K562 (cell line): ENCODE results near the gene LMNA. TPM values are rescaled to one million over a fixed set of nuclear protein-coding genes. Genes with fewer than 3 reads are reported as not detected.
A peak's percentile ranks its signal among the peaks of the same experiment; 100 is the strongest.

Source experiments
- ATAC-seq: fragments of 200-7000 bp; cut with Tn5 transposase; 3 replicates; pipeline ENCODE4 v1.9.1; 2020; ENCODE audit warnings: moderate library complexity
- BruUV-seq: library from RNA; stranded (reverse); fragments of 400-500 nt; replicated peaks from 2 replicates; lab custom pipeline; 2021; lab: Mats Ljungman, UMichigan
- CTCF ChIA-PET: fragments of 300-600 bp; formaldehyde crosslinking; extraction: SDS; loops from one replicate; lab custom pipeline; 2021; ENCODE audit warnings: low intra/inter-chr PET ratio; lab: Yijun Ruan, JAX
- POLR2A ChIA-PET: fragments of 300-600, 350-650 bp; sonication (Branson Sonifier 250); formaldehyde crosslinking; extraction: SDS; loops from one replicate; lab custom pipeline; 2021; ENCODE audit warnings: antibody characterized with exemption, inconsistent platforms; lab: Yijun Ruan, JAX
- DNase-seq, 4 experiments: peaks; one replicate each; pipeline versions ENCODE4 v3.0.0 to v3.0.0-alpha.2; 2011 to 2018; ENCODE audit warnings: low spot score in 3 of 4, mixed read lengths in 3 of 4; ENCODE audit errors: extremely low read depth in 1 of 4
- FAIRE-seq: peaks from 2 replicates; lab custom pipeline; 2011; peaks lifted over from hg19 to GRCh38; lab: Jason Lieb, UNC
- H2AFZ ChIP-seq: 2 replicates; pipeline ENCODE4 v1.6.0; 2011; ENCODE audit warnings: low read depth, low read length, control low read depth, inconsistent platforms
- H3K27ac ChIP-seq: fragments of 200-600 bp; 3 replicates; pipeline ENCODE4 v1.8.0; 2011; ENCODE audit warnings: low read depth, mild to moderate bottlenecking, control low read depth, inconsistent platforms, low read length, moderate library complexity, mixed read lengths; ENCODE audit errors: extremely low read depth
- H3K27me3 ChIP-seq, 2 experiments: fragments of 300-600 bp in 1 of 2; 2 replicates in 1 of 2; 3 replicates in 1 of 2; pipeline versions ENCODE4 v1.6.0 to v1.8.0; 2011; ENCODE audit warnings: inconsistent platforms in 2 of 2, low read length in 2 of 2, mild to moderate bottlenecking in 1 of 2, mixed read lengths in 1 of 2, moderate library complexity in 1 of 2; ENCODE audit not compliant: control insufficient read depth in 2 of 2, insufficient read depth in 2 of 2
- H3K36me3 ChIP-seq: fragments of 300-600 bp; 3 replicates; pipeline ENCODE4 v1.8.0; 2011; ENCODE audit warnings: mild to moderate bottlenecking, low read length, inconsistent platforms; ENCODE audit not compliant: control insufficient read depth, insufficient read depth
- H3K4me1 ChIP-seq, 2 experiments: fragments of 200-600 bp in 1 of 2; replicated peaks in 1 of 2; 2 replicates in 1 of 2; 3 replicates in 1 of 2; pipeline versions ENCODE4 v1.5.1 to v1.8.0; 2011; ENCODE audit warnings: inconsistent platforms in 2 of 2, low read length in 2 of 2, mild to moderate bottlenecking in 1 of 2, mixed read lengths in 1 of 2, moderate library complexity in 1 of 2; ENCODE audit not compliant: control insufficient read depth in 2 of 2, insufficient read depth in 2 of 2
- H3K4me2 ChIP-seq: 2 replicates; pipeline ENCODE4 v1.6.1; 2011; ENCODE audit warnings: low read length, control low read depth, inconsistent platforms, mixed read lengths; ENCODE audit not compliant: insufficient read depth
- H3K4me3 ChIP-seq: fragments of 200-600 bp; sonication (generic), shearing (Covaris generic); 2 replicates; pipeline ENCODE4 v1.5.1; 2016; ENCODE audit warnings: control low read depth, inconsistent platforms
- H3K79me2 ChIP-seq: fragments of 200-600 bp; 3 replicates; pipeline ENCODE4 v1.8.0; 2011; ENCODE audit warnings: low read length, inconsistent platforms; ENCODE audit not compliant: control insufficient read depth, insufficient read depth
- H3K9ac ChIP-seq, 2 experiments: 2 replicates each; pipeline versions ENCODE4 v1.6.0 to v1.6.1; 2011; ENCODE audit warnings: low read depth in 2 of 2, low read length in 2 of 2, control low read depth in 1 of 2, inconsistent platforms in 1 of 2, mild to moderate bottlenecking in 1 of 2, mixed read lengths in 1 of 2; ENCODE audit not compliant: insufficient read depth in 1 of 2
- H3K9me1 ChIP-seq: one replicate; pipeline ENCODE4 v1.6.0; 2011; ENCODE audit warnings: inconsistent platforms, mild to moderate bottlenecking, low read length, moderate library complexity; ENCODE audit not compliant: control insufficient read depth, insufficient read depth
- H3K9me3 ChIP-seq: replicated peaks from 2 replicates; pipeline ENCODE4 v1.5.1; 2011; ENCODE audit warnings: low read depth, low read length, inconsistent platforms; ENCODE audit not compliant: control insufficient read depth, insufficient read depth
- H4K20me1 ChIP-seq: replicated peaks from 2 replicates; pipeline ENCODE4 v1.6.1; 2011; ENCODE audit warnings: low read length, inconsistent platforms, mixed read lengths; ENCODE audit not compliant: control insufficient read depth, insufficient read depth
- KDM5B ChIP-seq: fragments of 200-600 bp; sonication (generic); IDR thresholded peaks from 2 replicates; pipeline ENCODE4 v1.6.1; 2012; ENCODE audit warnings: low read depth, mild to moderate bottlenecking, moderate library complexity, low read length, control low read depth, inconsistent platforms; ENCODE audit not compliant: insufficient replicate concordance
- MEF2D ChIP-seq: conservative IDR thresholded peaks from 2 replicates; pipeline ENCODE4 v1.6.1; 2016; ENCODE audit warnings: low read depth, missing genetic modification characterization, missing compliant biosample characterization
- SREBF1 ChIP-seq: fragments of 150-350 bp; IDR thresholded peaks from 2 replicates; pipeline ENCODE4 v1.6.1; 2014; ENCODE audit warnings: antibody characterized with exemption, low read depth, low read length, borderline replicate concordance
- TAF7 ChIP-seq: fragments of 450-650 bp; IDR thresholded peaks from 2 replicates; pipeline ENCODE4 v1.6.1; 2016; ENCODE audit warnings: missing genetic modification characterization, missing compliant biosample characterization
- ZC3H8 ChIP-seq: fragments of 450-650 bp; IDR thresholded peaks from 2 replicates; pipeline ENCODE4 v1.6.1; 2017
- WGBS: fragments of 100-300 bp; shearing (Covaris generic); methylation state at CpG from one replicate; pipeline ENCODE4 v1.1.6; 2016; ENCODE audit warnings: low coverage, mixed read lengths; ENCODE audit not compliant: insufficient coverage; ENCODE audit errors: missing lambda C conversion rate; 5-methylcytosine and 5-hydroxymethylcytosine counted together
- in situ Hi-C: fragments of 300-500 bp; cut with MboI; formaldehyde crosslinking; loops from 4 replicates; pipeline ENCODE4 v1.15.0; 2018; ENCODE audit warnings: inconsistent platforms, mixed read lengths
- intact Hi-C: fragments of 100-400 bp; cut with micrococcal nuclease; formaldehyde crosslinking; loops from 2 replicates; pipeline ENCODE4 v1.14.2; 2022
- polyA plus RNA-seq, 8 experiments: library from polyadenylated mRNA; depleted of rRNA in 4 of 8; stranded (reverse) in 5 of 8; unstranded in 3 of 8; fragments of >200 nt; fragmentation: Nextera tagmentation in 2 of 8; fragmentation: Illumina TruSeq in 1 of 8; extraction: Ambion mirVana in 2 of 8; extraction: Trizol in 1 of 8; gene quantifications; 2 replicates each; pipeline versions ENCODE4 v1.2.1 to v1.2.3, GENCODE V29; 2011 to 2014; ENCODE audit warnings: inconsistent platforms in 1 of 8, missing spikeins in 1 of 8
- total RNA-seq, 7 experiments: library from RNA; depleted of rRNA in 6 of 7; stranded (reverse); fragments of >200 nt in 6 of 7; fragmentation: Illumina TruSeq in 2 of 7; extraction: Trizol in 2 of 7; gene quantifications; 2 replicates each; pipeline versions ENCODE4 v1.2.1 to v1.2.3, GENCODE V29; 2011 to 2021; ENCODE audit warnings: low replicate concordance in 1 of 7
- TF ChIP-seq, protein P1 (sequence below): sonication (generic); formaldehyde crosslinking; IDR thresholded peaks from 2 replicates; pipeline ENCODE4 v1.8.0; 2022; ENCODE audit warnings: mild to moderate bottlenecking, missing genetic modification reagents

LMNA gene
- total and polyA plus RNA-seq, 9 of the 15 experiments (the other 6 are each of a cell fraction or from before 2014, with no cell fraction given) = 1.00 to 347 (median 88.2) TPM

DNA sequence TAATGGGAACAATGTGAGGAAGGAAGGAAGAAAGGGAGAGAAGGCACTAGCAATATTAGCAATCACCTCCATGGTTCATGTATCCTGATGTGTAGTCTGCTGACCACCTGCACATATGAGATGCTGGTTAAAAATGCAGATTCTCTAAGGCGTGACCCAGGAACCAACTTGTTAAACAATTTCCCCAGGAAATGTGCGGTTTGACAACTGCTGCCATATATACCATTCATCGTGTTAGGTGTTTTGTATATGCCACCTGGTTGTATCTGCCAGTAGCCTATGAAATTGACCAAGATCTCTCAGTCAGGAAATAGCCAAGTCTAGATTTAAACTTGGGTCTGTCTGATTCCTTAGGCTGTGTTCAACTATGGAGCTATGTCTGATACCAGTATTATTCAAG lies 43.0 kb downstream of the LMNA start:
- intact Hi-C loops = no loop called here
- Histone ChIP-seq H2AFZ (no peak overlapping the region), H3K4me1 (peaks cover 20% of the 10 kb centered on the region in 2 experiments), H3K27me3 (no peaks in the 10 kb centered on the region)
- TF ChIP-seq ZC3H8 (no peak), KDM5B (no peak), TAF7 (tag) (no peak), SREBF1 (no peak), MEF2D (tag) (no peak)
- TF ChIP-seq, protein P1, sequence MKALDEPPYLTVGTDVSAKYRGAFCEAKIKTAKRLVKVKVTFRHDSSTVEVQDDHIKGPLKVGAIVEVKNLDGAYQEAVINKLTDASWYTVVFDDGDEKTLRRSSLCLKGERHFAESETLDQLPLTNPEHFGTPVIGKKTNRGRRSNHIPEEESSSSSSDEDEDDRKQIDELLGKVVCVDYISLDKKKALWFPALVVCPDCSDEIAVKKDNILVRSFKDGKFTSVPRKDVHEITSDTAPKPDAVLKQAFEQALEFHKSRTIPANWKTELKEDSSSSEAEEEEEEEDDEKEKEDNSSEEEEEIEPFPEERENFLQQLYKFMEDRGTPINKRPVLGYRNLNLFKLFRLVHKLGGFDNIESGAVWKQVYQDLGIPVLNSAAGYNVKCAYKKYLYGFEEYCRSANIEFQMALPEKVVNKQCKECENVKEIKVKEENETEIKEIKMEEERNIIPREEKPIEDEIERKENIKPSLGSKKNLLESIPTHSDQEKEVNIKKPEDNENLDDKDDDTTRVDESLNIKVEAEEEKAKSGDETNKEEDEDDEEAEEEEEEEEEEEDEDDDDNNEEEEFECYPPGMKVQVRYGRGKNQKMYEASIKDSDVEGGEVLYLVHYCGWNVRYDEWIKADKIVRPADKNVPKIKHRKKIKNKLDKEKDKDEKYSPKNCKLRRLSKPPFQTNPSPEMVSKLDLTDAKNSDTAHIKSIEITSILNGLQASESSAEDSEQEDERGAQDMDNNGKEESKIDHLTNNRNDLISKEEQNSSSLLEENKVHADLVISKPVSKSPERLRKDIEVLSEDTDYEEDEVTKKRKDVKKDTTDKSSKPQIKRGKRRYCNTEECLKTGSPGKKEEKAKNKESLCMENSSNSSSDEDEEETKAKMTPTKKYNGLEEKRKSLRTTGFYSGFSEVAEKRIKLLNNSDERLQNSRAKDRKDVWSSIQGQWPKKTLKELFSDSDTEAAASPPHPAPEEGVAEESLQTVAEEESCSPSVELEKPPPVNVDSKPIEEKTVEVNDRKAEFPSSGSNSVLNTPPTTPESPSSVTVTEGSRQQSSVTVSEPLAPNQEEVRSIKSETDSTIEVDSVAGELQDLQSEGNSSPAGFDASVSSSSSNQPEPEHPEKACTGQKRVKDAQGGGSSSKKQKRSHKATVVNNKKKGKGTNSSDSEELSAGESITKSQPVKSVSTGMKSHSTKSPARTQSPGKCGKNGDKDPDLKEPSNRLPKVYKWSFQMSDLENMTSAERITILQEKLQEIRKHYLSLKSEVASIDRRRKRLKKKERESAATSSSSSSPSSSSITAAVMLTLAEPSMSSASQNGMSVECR (CRISPR knock-in tag) = 0 out of 2 replicates have a peak, but pooled peaks have one; percentile 5
- TF ChIP-seq, all 486 proteins: peak for 1
- no peak for ATAC-seq
- no peak for DNase-seq
- H3K4me2 ChIP-seq = no peak overlapping the region
- no peaks in the 10 kb centered on the region for H3K9me3 ChIP-seq
- no peaks in the 10 kb centered on the region for H4K20me1 ChIP-seq
- no peak overlapping the region for H3K4me3 ChIP-seq
- no peaks in the 10 kb centered on the region for H3K79me2 ChIP-seq
- BruUV-seq = no TSS peak
- FAIRE-seq = no peak
- H3K27ac ChIP-seq = no peak overlapping the region
- H3K36me3 ChIP-seq = no peaks in the 10 kb centered on the region
- CTCF ChIA-PET = no interaction called here
- no peaks in the 10 kb centered on the region for H3K9me1 ChIP-seq
- POLR2A ChIA-PET = interaction anchor here (0.6 kb wide), 1 partner anchor 941 kb away, joined by 3 read pairs; no protein-coding TSS in a partner anchor
- WGBS = 30% methylated on average over 3 of the region's 3 CpGs
- in situ Hi-C loops = no loop called here
- no peak overlapping the region for H3K9ac ChIP-seq
